Keratinocyte (primary cell): ENCODE measurements around the gene KRTAP12-4. TPM values are rescaled to one million over a fixed set of nuclear protein-coding genes. Genes with fewer than 3 reads are reported as not detected.

Experiments
- DNase-seq: peaks from one replicate; pipeline ENCODE4 v3.0.0-alpha.2; 2011; ENCODE audit warnings: low read depth, missing footprints, low spot score
- FAIRE-seq: peaks from 2 replicates; lab custom pipeline; 2011; peaks lifted over from hg19 to GRCh38; lab: Jason Lieb, UNC
- H2AFZ ChIP-seq: 2 replicates; pipeline ENCODE4 v1.6.0; 2012; ENCODE audit warnings: low read length, control low read depth, inconsistent platforms; ENCODE audit not compliant: control insufficient read depth
- H3K27ac ChIP-seq: 2 replicates; pipeline ENCODE4 v1.5.1; 2011; ENCODE audit warnings: low read length; ENCODE audit not compliant: control insufficient read depth, insufficient read depth
- H3K27me3 ChIP-seq: 3 replicates; pipeline ENCODE4 v1.6.0; 2011; ENCODE audit warnings: low read length; ENCODE audit not compliant: control insufficient read depth, insufficient read depth; ENCODE audit errors: extremely low read depth
- H3K36me3 ChIP-seq, 2 experiments: 2 replicates in 1 of 2; 3 replicates in 1 of 2; pipeline ENCODE4 v1.5.1; 2011; ENCODE audit warnings: low read length in 2 of 2, mild to moderate bottlenecking in 1 of 2; ENCODE audit not compliant: control insufficient read depth in 2 of 2, insufficient read depth in 2 of 2; ENCODE audit errors: extremely low read depth in 1 of 2
- H3K4me1 ChIP-seq: 3 replicates; pipeline ENCODE4 v1.5.1; 2011; ENCODE audit warnings: low read length; ENCODE audit not compliant: control insufficient read depth, insufficient read depth; ENCODE audit errors: extremely low read depth
- H3K4me2 ChIP-seq: 3 replicates; pipeline ENCODE4 v1.6.0; 2011; ENCODE audit warnings: low read depth, low read length; ENCODE audit not compliant: control insufficient read depth, insufficient read depth; ENCODE audit errors: extremely low read depth
- H3K4me3 ChIP-seq, 3 experiments: fragments of 200-600 bp in 1 of 3; sonication (generic) in 1 of 3; 2 replicates in 2 of 3; 3 replicates in 1 of 3; pipeline ENCODE4 v1.5.1; 2011 to 2016; ENCODE audit warnings: low read length in 3 of 3, mild to moderate bottlenecking in 3 of 3, control low read depth in 2 of 3, inconsistent platforms in 1 of 3, low read depth in 1 of 3, mixed read lengths in 1 of 3, mixed run types in 1 of 3, moderate library complexity in 1 of 3; ENCODE audit not compliant: control insufficient read depth in 2 of 3, insufficient read depth in 2 of 3; ENCODE audit errors: extremely low read depth in 1 of 3
- H3K79me2 ChIP-seq: 2 replicates; pipeline ENCODE4 v1.6.0; 2012; ENCODE audit warnings: low read length; ENCODE audit not compliant: control insufficient read depth, insufficient read depth
- H3K9ac ChIP-seq: 3 replicates; pipeline ENCODE4 v1.6.0; 2011; ENCODE audit warnings: low read length; ENCODE audit not compliant: control insufficient read depth, insufficient read depth; ENCODE audit errors: extremely low read depth
- H3K9me1 ChIP-seq: 3 replicates; pipeline ENCODE4 v1.6.0; 2011; ENCODE audit warnings: low read length; ENCODE audit not compliant: control insufficient read depth, insufficient read depth; ENCODE audit errors: extremely low read depth
- H3K9me3 ChIP-seq: 2 replicates; pipeline ENCODE4 v1.5.1; 2012; ENCODE audit warnings: low read depth, low read length; ENCODE audit not compliant: control insufficient read depth
- H4K20me1 ChIP-seq: 3 replicates; pipeline ENCODE4 v1.6.0; 2011; ENCODE audit warnings: low read length; ENCODE audit not compliant: control insufficient read depth, insufficient read depth; ENCODE audit errors: extremely low read depth
- CTCF ChIP-seq, 3 experiments: IDR thresholded peaks in 1 of 3; conservative IDR thresholded peaks in 1 of 3; optimal IDR thresholded peaks in 1 of 3; 2 replicates in 2 of 3; 3 replicates in 1 of 3; pipeline versions ENCODE3 to v1.5.1; 2011; ENCODE audit warnings: low read length in 3 of 3, mild to moderate bottlenecking in 3 of 3, moderate library complexity in 2 of 3, control low read depth in 1 of 3, inconsistent platforms in 1 of 3; ENCODE audit not compliant: insufficient read depth in 2 of 3; ENCODE audit errors: extremely low read depth in 1 of 3
- EZH2 ChIP-seq: IDR thresholded peaks from one replicate; pipeline ENCODE4 v1.6.1; 2012; ENCODE audit warnings: inconsistent platforms, mild to moderate bottlenecking, low read length, moderate library complexity
- dilution Hi-C: fragments of 300-500 bp; cut with MboI; formaldehyde crosslinking; loops from one replicate; pipeline ENCODE4 v1.7.0; 2020; ENCODE audit warnings: low sequenced_read_pairs; ENCODE audit not compliant: extremely low pct_ligation_motif_present
- polyA plus RNA-seq, 5 experiments: library from polyadenylated mRNA; depleted of rRNA in 3 of 5; stranded (reverse) in 3 of 5; stranded (forward) in 1 of 5; unstranded in 1 of 5; fragments of >200 nt; gene quantifications; 1 replicate in 1 of 5; 2 replicates in 3 of 5; 3 replicates in 1 of 5; pipeline versions ENCODE4 v1.2.1 to v1.2.3, GENCODE V29; 2011 to 2012; ENCODE audit warnings: missing spikeins in 2 of 5, low read depth in 1 of 5, low replicate concordance in 1 of 5

KRTAP12-4 gene
- polyA plus RNA-seq, 1 donor (not counting 4 experiments of a cell fraction or from before 2014, with no cell fraction given) = not detected

DNA sequence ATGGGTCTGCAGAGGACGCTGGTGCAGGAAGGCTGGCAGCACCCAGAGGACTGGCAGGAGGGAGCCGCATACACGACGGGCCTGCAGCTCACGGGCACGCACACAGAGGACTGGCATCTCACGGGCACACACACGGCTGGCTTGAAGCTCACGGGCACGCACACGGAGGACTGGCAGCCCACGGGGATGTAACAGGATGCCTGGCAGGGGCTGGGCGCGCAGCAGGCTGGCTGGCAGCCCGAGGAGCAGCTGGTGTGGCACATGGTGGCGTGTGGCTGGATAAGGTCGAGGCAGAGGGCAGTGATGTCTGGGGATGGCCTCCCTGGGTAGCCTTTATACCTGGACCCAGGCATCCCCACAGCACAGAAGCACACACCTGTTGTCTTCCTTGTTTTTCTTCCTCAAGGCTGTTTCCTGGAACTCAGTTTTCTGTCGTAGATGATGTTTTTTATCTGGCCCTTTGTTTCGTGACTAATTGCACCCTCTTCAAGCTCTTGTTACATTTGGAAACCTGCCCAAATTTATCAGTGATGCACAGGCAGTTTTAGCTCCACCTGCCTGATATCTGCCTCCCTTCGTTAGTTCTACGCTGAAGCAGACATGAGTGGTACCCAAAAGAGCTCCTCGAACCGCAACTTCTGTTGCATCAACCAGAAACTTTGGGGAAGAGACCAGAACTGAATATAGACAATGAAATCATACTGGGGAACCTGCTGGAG lies 27.6 kb upstream of the KRTAP12-4 start, which contains the start of gene KRTAP12-1:
Gene KRTAP12-1 (minus strand): TSS at position 303 of the 719 bp plus-strand sequence. CDS start 40 bp downstream, at position 263.
- Histone ChIP-seq H3K4me1 (no peaks in the 10 kb centered on the region), H3K9me1 (no peaks in the 10 kb centered on the region), H3K36me3 (no peaks in the 10 kb centered on the region), H3K9ac (no peak within 1 kb of the TSS), H4K20me1 (no peaks in the 10 kb centered on the region), H3K9me3 (no peaks in the 10 kb centered on the region), H3K27ac (no peak within 1 kb of the TSS), H3K4me3 (no peak within 1 kb of the TSS), H3K79me2 (no peaks in the 10 kb centered on the region), H3K4me2 (no peak within 1 kb of the TSS), H2AFZ (no peak within 1 kb of the TSS), H3K27me3 (no peaks in the 10 kb centered on the region)
- dilution Hi-C loops = no loop called here
- no peak for DNase-seq
- TF ChIP-seq CTCF (optimal IDR thresholded peaks at IDR 0.05 in 1 of 3, IDR thresholded peaks at IDR 0.05 in 1 of 3, conservative IDR thresholded peaks at IDR 0.05 in 1 of 3; ENCODE audit: extremely low read depth in 1 of 3, insufficient read depth in 2 of 3, low read length in 3 of 3) (no peak), EZH2 (no peak)
- FAIRE-seq = no peak

GRCh38 chr21:44681152-44681551 lies 26.7 kb upstream of the KRTAP12-4 start:
- Histone ChIP-seq H3K27me3 (no peaks in the 10 kb centered on the region), H3K9ac (no peak overlapping the region), H3K4me2 (no peak overlapping the region), H3K9me3 (no peaks in the 10 kb centered on the region), H2AFZ (no peak overlapping the region), H3K4me1 (no peaks in the 10 kb centered on the region), H3K36me3 (no peaks in the 10 kb centered on the region), H3K4me3 (no peak overlapping the region), H4K20me1 (no peaks in the 10 kb centered on the region), H3K79me2 (no peaks in the 10 kb centered on the region), H3K9me1 (no peaks in the 10 kb centered on the region), H3K27ac (no peak overlapping the region)
- FAIRE-seq (no peak), DNase-seq (no peak)
- no peak for TF ChIP-seq EZH2
- no peak for TF ChIP-seq CTCF (optimal IDR thresholded peaks at IDR 0.05 in 1 of 3, IDR thresholded peaks at IDR 0.05 in 1 of 3, conservative IDR thresholded peaks at IDR 0.05 in 1 of 3; ENCODE audit: extremely low read depth in 1 of 3, insufficient read depth in 2 of 3, low read length in 3 of 3)
- dilution Hi-C loops = no loop called here
